Neural progenitor cell (in vitro differentiated cells): ENCODE data around the gene PHLDA2. TPM values are rescaled to one million over a fixed set of nuclear protein-coding genes. Genes with fewer than 3 reads are reported as not detected.

ENCODE experiments used
- DNase-seq: peaks from one replicate; pipeline ENCODE4 v3.0.0-alpha.2; 2016; ENCODE audit warnings: low spot score
- H2AFZ ChIP-seq: fragments of 200-600 bp; sonication (generic); replicated peaks from 2 replicates; pipeline ENCODE4 v1.6.1; 2016; ENCODE audit warnings: antibody characterized with exemption
- H3F3A ChIP-seq: fragments of 200-600 bp; sonication (generic); 2 replicates; pipeline ENCODE4 v1.6.1; 2016; ENCODE audit warnings: antibody characterized with exemption, low read depth
- H3K27ac ChIP-seq: fragments of 200-600 bp; sonication (generic); 2 replicates; pipeline ENCODE4 v1.5.1; 2016; ENCODE audit warnings: mild to moderate bottlenecking
- H3K27me3 ChIP-seq: fragments of 200-600 bp; sonication (generic); 2 replicates; pipeline ENCODE4 v1.6.1; 2016; ENCODE audit warnings: mild to moderate bottlenecking, moderate library complexity
- H3K36me3 ChIP-seq: fragments of 200-600 bp; sonication (generic); 2 replicates; pipeline ENCODE4 v1.5.1; 2016
- H3K4me1 ChIP-seq: fragments of 200-600 bp; sonication (generic); 2 replicates; pipeline ENCODE4 v1.6.1; 2016; ENCODE audit warnings: mixed run types
- H3K4me2 ChIP-seq: fragments of 200-600 bp; sonication (generic); 2 replicates; pipeline ENCODE4 v1.6.1; 2016
- H3K4me3 ChIP-seq: fragments of 200-600 bp; sonication (generic); 2 replicates; pipeline ENCODE4 v1.5.1; 2016
- H3K79me2 ChIP-seq: fragments of 200-600 bp; sonication (generic); 2 replicates; pipeline ENCODE4 v1.6.1; 2016; ENCODE audit warnings: low read depth
- H3K9ac ChIP-seq: fragments of 200-600 bp; sonication (generic); 2 replicates; pipeline ENCODE4 v1.6.1; 2016
- H3K9me3 ChIP-seq: fragments of 200-600 bp; sonication (generic); 2 replicates; pipeline ENCODE4 v1.5.1; 2016; ENCODE audit warnings: low read depth
- H4K20me1 ChIP-seq: fragments of 200-600 bp; sonication (generic); 2 replicates; pipeline ENCODE4 v1.6.1; 2016; ENCODE audit warnings: low read depth
- H3K27ac Mint-ChIP-seq: 3 replicates; pipeline ENCODE4 v1.8.0; 2021; ENCODE audit warnings: mixed read lengths
- H3K27me3 Mint-ChIP-seq: 2 replicates; pipeline ENCODE4 v1.8.0; 2022; ENCODE audit warnings: low read depth, mild to moderate bottlenecking, inconsistent platforms, moderate library complexity, mixed read lengths; ENCODE audit not compliant: insufficient read depth
- H3K36me3 Mint-ChIP-seq: 3 replicates; pipeline ENCODE4 v1.8.0; 2021; ENCODE audit warnings: mixed read lengths
- H3K4me1 Mint-ChIP-seq: 3 replicates; pipeline ENCODE4 v1.8.0; 2021; ENCODE audit warnings: mixed read lengths
- H3K4me3 Mint-ChIP-seq: 3 replicates; pipeline ENCODE4 v1.8.0; 2021; ENCODE audit warnings: mild to moderate bottlenecking, moderate library complexity, mixed read lengths
- H3K9me3 Mint-ChIP-seq: 3 replicates; pipeline ENCODE4 v1.8.0; 2020; ENCODE audit warnings: mixed read lengths
- EZH2 ChIP-seq: fragments of 200-600 bp; sonication (generic); IDR thresholded peaks from 2 replicates; pipeline ENCODE4 v1.6.1; 2017; ENCODE audit warnings: antibody characterized with exemption, mild to moderate bottlenecking, moderate library complexity
- EZH2phosphoT487 ChIP-seq: fragments of 200-600 bp; sonication (generic); IDR thresholded peaks from 2 replicates; pipeline ENCODE4 v1.6.1; 2017; ENCODE audit warnings: antibody characterized with exemption
- total RNA-seq: library from RNA; depleted of rRNA; stranded (reverse); fragments of >200 nt; gene quantifications from 2 replicates; pipeline ENCODE4 v1.2.3, GENCODE V29; 2015; ENCODE audit warnings: low replicate concordance
- TF ChIP-seq, protein P1 (sequence below): fragments of 200-600 bp; sonication (generic); IDR thresholded peaks from 2 replicates; pipeline ENCODE4 v1.5.1; 2017; ENCODE audit warnings: antibody characterized with exemption, mild to moderate bottlenecking

PHLDA2 gene
- total RNA-seq, 1 donor from 2014 or later, result not detected

- no peaks in the 10 kb centered on the region for H3K27me3 ChIP-seq
- H3K4me2 ChIP-seq, result no peak overlapping the region
- H3K27me3 Mint-ChIP-seq, result peaks cover 5% of the 10 kb centered on the region
- H2AFZ ChIP-seq, result no peak overlapping the region
- H3K9me3 Mint-ChIP-seq, result no peaks in the 10 kb centered on the region
- DNase-seq, result no peak
- no peak overlapping the region for H3K4me3 ChIP-seq
- TF ChIP-seq, protein P1, sequence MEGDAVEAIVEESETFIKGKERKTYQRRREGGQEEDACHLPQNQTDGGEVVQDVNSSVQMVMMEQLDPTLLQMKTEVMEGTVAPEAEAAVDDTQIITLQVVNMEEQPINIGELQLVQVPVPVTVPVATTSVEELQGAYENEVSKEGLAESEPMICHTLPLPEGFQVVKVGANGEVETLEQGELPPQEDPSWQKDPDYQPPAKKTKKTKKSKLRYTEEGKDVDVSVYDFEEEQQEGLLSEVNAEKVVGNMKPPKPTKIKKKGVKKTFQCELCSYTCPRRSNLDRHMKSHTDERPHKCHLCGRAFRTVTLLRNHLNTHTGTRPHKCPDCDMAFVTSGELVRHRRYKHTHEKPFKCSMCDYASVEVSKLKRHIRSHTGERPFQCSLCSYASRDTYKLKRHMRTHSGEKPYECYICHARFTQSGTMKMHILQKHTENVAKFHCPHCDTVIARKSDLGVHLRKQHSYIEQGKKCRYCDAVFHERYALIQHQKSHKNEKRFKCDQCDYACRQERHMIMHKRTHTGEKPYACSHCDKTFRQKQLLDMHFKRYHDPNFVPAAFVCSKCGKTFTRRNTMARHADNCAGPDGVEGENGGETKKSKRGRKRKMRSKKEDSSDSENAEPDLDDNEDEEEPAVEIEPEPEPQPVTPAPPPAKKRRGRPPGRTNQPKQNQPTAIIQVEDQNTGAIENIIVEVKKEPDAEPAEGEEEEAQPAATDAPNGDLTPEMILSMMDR, result no peak
- no peak for TF ChIP-seq EZH2phosphoT487
- TF ChIP-seq EZH2, result no peak
- no peak overlapping the region for H3K9ac ChIP-seq
- peaks cover 10% of the 10 kb centered on the region for H3K4me1 ChIP-seq
- H3K27ac Mint-ChIP-seq, result no peak overlapping the region
- no peak overlapping the region for H3K27ac ChIP-seq
- H3F3A ChIP-seq, result peaks cover 15% of the 10 kb centered on the region
- no peaks in the 10 kb centered on the region for H3K79me2 ChIP-seq
- H4K20me1 ChIP-seq, result peaks cover 68% of the 10 kb centered on the region
- peaks cover 8% of the 10 kb centered on the region for H3K36me3 ChIP-seq
- H3K4me3 Mint-ChIP-seq, result no peak overlapping the region
- peaks cover 18% of the 10 kb centered on the region for H3K4me1 Mint-ChIP-seq
- H3K9me3 ChIP-seq, result no peaks in the 10 kb centered on the region
- peaks cover 43% of the 10 kb centered on the region for H3K36me3 Mint-ChIP-seq
Observed at GRCh38 chr11:2947744-2948143, 18.5 kb upstream of the PHLDA2 start.

- Histone ChIP-seq H4K20me1 (peaks cover 68% of the 10 kb centered on the region), H3K4me2 (peak overlapping the region; percentile 30), H3K4me3 (no peak overlapping the region), H3K27me3 (no peaks in the 10 kb centered on the region), H3K4me1 (peaks cover 10% of the 10 kb centered on the region), H3K9me3 (no peaks in the 10 kb centered on the region), H3K27ac (no peak overlapping the region), H3K79me2 (no peaks in the 10 kb centered on the region), H3F3A (peaks cover 15% of the 10 kb centered on the region), H3K9ac (no peak overlapping the region), H2AFZ (no peak overlapping the region), H3K36me3 (peaks cover 3% of the 10 kb centered on the region)
- H3K4me1 Mint-ChIP-seq, result peaks cover 18% of the 10 kb centered on the region
- H3K27ac Mint-ChIP-seq, result no peak overlapping the region
- H3K27me3 Mint-ChIP-seq, result no peaks in the 10 kb centered on the region
- TF ChIP-seq EZH2phosphoT487 (no peak), EZH2 (no peak)
- TF ChIP-seq, protein P1, result no peak
- no peaks in the 10 kb centered on the region for H3K9me3 Mint-ChIP-seq
- DNase-seq, result no peak
- H3K36me3 Mint-ChIP-seq, result peaks cover 35% of the 10 kb centered on the region
- H3K4me3 Mint-ChIP-seq, result no peak overlapping the region
Observed at GRCh38 chr11:2945757-2946287, 16.6 kb upstream of the PHLDA2 start.

DNA sequence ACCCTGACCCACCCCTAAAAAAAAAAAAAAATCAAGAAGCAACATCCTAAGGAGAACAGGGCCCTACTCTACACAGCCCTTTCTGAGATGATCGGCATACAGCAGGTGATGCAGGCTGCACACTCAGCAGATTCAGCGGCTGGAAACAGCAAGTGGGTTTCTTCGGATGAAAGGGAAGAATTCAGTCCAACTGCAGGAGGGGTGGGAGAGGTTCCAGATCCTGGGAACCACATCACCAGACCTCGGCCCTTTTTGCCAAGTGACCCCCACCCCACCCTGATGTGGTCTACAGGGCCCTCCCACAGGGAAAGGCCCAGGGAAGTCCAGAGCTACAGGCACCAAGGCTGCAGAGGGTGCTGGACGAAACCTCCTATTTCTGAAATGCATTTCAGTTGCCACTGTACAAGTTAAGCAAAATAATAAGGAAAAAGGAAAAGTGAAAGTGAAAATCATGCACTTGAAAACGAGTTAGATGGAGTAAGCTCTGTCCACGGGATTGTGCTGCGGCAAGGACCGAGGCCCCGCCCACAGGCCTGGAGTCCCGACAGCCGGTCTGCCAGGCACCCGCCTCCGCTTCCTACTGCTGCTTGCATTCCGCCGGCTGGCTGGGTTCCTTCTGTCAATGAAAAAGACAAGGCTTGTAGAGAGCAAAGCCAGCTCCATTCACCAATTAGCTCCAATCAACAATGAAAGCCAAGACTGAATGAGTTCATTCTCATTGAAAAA lies 16.0 kb upstream of the PHLDA2 start:
- no peaks in the 10 kb centered on the region for H3K27me3 ChIP-seq
- H3K4me3 Mint-ChIP-seq, result no peak overlapping the region
- H3K79me2 ChIP-seq, result no peaks in the 10 kb centered on the region
- peaks cover 15% of the 10 kb centered on the region for H3F3A ChIP-seq
- TF ChIP-seq EZH2, result no peak
- TF ChIP-seq EZH2phosphoT487, result no peak
- TF ChIP-seq, protein P1, result no peak
- H4K20me1 ChIP-seq, result peaks cover 67% of the 10 kb centered on the region
- H3K36me3 Mint-ChIP-seq, result peaks cover 33% of the 10 kb centered on the region
- H3K9ac ChIP-seq, result no peak overlapping the region
- H3K27me3 Mint-ChIP-seq, result peaks cover 2% of the 10 kb centered on the region
- peaks cover 18% of the 10 kb centered on the region for H3K4me1 Mint-ChIP-seq
- H3K36me3 ChIP-seq, result no peaks in the 10 kb centered on the region
- H3K4me1 ChIP-seq, result peaks cover 10% of the 10 kb centered on the region
- no peaks in the 10 kb centered on the region for H3K9me3 ChIP-seq
- peak; percentile 86 for DNase-seq
- peak overlapping the region; percentile 30 for H3K4me2 ChIP-seq
- H3K4me3 ChIP-seq, result no peak overlapping the region
- no peaks in the 10 kb centered on the region for H3K9me3 Mint-ChIP-seq
- H2AFZ ChIP-seq, result no peak overlapping the region
- H3K27ac ChIP-seq, result no peak overlapping the region
- no peak overlapping the region for H3K27ac Mint-ChIP-seq
